Measurements from ENCODE around the gene MGAT4A.

DNA sequence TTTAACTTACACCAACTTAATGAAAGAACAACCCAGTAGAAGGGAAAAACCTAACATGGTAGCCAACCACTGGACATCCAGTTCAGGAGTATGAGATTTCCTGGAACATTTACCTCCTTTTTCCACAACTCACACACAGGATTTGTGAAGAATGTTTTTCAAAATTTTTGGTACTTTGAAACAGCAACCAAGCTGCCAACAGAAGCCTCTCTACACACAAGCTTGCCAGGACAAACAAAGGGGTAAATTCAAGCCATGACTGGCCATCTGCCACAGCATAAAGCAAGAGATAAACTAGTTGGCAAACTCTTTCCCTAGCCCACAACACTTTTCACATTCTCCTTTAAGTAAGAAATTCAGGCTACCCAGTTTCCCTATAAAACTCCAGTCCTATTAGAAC, 21.4 kb downstream of the MGAT4A start:
- TF ChIP-seq, protein P1, sequence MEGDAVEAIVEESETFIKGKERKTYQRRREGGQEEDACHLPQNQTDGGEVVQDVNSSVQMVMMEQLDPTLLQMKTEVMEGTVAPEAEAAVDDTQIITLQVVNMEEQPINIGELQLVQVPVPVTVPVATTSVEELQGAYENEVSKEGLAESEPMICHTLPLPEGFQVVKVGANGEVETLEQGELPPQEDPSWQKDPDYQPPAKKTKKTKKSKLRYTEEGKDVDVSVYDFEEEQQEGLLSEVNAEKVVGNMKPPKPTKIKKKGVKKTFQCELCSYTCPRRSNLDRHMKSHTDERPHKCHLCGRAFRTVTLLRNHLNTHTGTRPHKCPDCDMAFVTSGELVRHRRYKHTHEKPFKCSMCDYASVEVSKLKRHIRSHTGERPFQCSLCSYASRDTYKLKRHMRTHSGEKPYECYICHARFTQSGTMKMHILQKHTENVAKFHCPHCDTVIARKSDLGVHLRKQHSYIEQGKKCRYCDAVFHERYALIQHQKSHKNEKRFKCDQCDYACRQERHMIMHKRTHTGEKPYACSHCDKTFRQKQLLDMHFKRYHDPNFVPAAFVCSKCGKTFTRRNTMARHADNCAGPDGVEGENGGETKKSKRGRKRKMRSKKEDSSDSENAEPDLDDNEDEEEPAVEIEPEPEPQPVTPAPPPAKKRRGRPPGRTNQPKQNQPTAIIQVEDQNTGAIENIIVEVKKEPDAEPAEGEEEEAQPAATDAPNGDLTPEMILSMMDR (IDR thresholded peaks at IDR 0.05; ENCODE audit: low read length), result no peak
- no peak for TF ChIP-seq EZH2 (IDR thresholded peaks at IDR 0.05; ENCODE audit: borderline replicate concordance, low read length)
